GM19193 (cell line): Measurements from ENCODE around the gene SF3B4.

Experiments used
- POLR2A ChIP-seq: IDR thresholded peaks from 4 replicates; pipeline ENCODE4 v1.6.1; 2011; ENCODE audit not compliant: insufficient read depth, insufficient read length; ENCODE audit errors: extremely low read depth

Gene SF3B4

GRCh38 chr1:149937759-149938158, 10.2 kb upstream of the SF3B4 start:
- TF ChIP-seq POLR2A = no peak

GRCh38 chr1:149936992-149937705, 9.5 kb upstream of the SF3B4 start:
- TF ChIP-seq POLR2A = peak; percentile 24

DNA sequence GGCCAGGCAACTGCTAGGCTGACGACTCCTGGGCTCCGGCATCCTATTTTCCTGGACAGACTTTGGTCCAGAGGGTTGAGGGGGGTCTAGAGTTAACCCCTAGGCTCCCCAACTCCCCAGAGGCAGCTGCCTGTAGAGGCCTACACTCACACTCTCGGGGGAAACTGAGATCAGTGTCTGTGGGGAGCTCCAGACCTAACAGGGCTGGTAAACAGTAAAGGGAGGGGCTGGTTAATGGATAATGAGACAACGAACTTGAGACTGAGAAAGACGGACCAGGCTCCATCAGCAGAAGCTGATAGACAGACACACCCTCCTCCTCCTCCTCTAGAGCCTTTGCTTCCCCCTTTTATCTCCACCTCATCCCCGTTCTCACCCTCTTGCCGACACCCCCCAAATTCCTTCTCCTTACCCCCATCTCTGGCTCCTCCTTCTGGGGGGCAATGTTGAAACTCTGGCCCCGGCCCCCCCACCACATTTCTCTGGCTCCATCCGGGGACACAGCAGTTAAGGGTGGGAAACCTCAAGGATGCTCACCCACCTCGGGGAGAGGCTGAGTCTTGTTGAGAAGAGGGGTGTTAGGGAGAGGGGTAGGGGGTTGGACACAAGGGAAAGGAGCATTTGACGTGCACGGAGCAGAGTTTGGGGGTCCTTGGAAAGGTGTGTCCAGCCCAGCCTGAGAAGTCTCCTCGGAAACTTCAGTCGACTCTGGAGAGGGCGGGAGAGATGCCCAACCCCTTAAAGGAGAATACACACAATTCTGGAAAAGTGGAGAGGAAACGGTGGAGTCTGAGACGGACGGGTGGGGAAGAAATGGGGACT, 8.8 kb upstream of the SF3B4 start, which contains the start of gene MTMR11:
Gene MTMR11 (minus strand): TSS at position 710 of the 822 bp plus-strand sequence. CDS start 232 bp downstream, at position 478.
- no peak for TF ChIP-seq POLR2A

DNA sequence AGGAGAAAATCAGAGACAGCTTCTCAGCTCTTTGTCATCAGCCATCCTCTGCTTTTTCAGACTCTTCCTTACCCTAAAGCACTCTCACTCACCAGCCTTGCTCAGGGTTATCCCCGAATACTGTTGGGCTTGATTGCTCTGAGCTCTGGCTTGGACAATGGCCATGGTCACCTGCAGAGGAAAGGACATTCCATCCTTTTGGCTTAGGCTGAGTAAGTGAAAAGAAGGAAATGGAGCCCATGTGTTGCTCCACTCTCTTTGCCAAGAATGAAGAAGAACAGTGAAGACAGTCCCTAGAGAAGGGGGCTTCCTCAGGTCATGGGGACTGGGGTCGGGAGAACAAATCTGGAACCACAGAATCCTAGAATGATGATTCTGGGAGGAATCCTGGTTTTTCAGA, 6.8 kb upstream of the SF3B4 start:
- no peak for TF ChIP-seq POLR2A

DNA sequence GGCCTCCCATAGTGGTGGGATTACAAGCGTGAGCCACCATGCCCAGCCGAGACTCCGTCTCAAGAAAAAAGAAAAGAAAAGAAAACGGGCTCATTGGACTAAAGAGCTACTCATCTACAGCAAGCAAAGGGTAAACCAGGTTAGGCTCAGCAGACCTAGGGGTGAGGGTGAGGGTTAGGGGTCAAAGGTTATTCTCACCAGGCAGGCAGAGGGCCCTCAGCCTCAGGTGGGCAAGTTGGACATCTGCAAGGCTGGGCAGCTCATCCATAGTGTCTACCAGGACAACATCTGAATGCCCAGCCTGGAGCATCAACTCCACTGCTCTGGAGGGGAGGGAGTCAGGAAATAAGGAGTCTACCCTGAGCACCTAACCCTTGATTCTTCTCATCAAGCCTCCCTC, 5.6 kb upstream of the SF3B4 start:
- no peak for TF ChIP-seq POLR2A

- no peak for TF ChIP-seq POLR2A
Observed at GRCh38 chr1:149932474-149932873, 4.9 kb upstream of the SF3B4 start.

- TF ChIP-seq POLR2A = no peak
Observed at GRCh38 chr1:149931212-149931790, 3.7 kb upstream of the SF3B4 start.

DNA sequence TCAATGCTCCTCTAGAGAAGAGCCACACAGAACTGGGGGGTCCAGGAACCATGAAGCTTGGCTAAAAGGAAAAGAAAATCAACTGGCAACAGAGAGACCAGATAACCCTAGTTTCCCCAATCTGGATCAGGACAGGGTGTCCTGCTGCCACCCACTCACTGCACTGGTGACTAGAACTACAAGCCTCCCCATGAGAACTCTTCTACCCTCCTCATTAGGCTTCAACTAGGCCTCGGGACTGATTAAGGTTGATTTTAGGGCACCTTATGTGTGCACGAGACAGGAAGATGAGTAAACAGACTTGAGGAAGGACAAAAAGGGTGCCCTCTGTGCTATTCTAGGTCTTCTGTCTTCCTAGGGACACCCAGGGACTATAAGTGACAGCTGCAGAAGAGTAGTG, 2.3 kb upstream of the SF3B4 start:
- no peak for TF ChIP-seq POLR2A

DNA sequence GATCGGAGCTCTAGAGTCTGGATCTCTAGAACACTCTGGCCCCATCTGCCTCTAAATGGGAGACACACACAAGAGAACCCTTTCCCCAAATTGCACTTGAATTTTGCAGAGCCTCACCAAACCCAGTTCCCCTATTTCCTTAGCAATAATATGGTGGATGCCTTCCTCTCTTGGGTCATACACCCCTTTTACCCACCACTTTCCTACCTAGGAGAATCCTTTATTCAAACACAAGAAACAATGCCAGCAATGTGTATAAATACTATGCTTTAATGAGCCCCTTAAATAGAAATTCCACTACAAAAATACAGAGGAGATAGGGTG, 760 bp upstream of the SF3B4 start:
- TF ChIP-seq POLR2A = no peak

GRCh38 chr1:149927056-149927562, 494 bp downstream of the SF3B4 start:
- no peak for TF ChIP-seq POLR2A

DNA sequence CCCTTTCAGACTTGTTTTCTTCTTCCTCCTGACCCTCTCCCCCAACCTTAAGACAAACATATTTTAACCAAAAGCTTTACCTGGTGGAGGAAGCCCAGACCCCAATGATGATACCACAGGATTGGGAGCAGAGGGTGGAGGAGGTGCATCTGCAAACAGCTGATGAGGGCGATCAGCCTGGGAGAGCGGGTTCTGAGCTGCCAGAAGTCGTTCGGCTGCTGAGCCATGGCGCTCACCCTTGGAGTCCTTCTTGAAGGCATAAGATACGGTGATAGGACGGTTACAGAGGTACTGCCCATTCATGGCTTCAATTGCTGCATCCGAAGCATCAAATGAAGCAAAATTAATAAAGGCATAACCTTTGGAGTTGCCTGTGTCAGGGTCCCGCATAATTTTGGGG, 1.3 kb downstream of the SF3B4 start:
- no peak for TF ChIP-seq POLR2A

GRCh38 chr1:149925751-149926150, 1.9 kb downstream of the SF3B4 start:
- no peak for TF ChIP-seq POLR2A

GRCh38 chr1:149925345-149925744, 2.3 kb downstream of the SF3B4 start:
- TF ChIP-seq POLR2A = no peak

DNA sequence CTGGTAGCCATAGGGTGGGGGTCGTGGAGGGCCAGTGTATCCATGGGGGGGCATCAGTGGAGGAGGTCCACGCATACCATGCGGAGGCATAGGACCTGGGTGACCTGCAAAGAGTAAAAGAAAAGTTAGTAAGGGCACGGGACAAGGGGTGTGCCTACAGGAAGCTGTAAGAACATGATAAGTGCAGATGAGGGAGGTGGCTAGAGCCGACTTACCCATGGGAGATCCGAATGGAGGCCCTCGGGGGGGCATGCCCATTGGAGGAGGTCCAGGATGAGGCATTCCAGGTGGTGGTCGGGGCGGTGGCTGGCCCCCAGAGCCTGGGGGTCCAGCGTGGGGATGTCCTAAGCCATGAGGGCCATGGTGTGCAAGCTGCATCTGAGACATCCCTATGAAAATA, 4.0 kb downstream of the SF3B4 start:
- no peak for TF ChIP-seq POLR2A

GRCh38 chr1:149917571-149918144, 9.9 kb downstream of the SF3B4 start, which contains the start of gene SV2A:
SV2A (minus strand) TSS chr1:149917844; CDS start chr1:149913840, 4,004 bp downstream.
- TF ChIP-seq POLR2A = no peak
